Glomerular visceral epithelial cell (primary cell): ENCODE data around the gene NFIB.

Experiments
- DNase-seq: peaks from one replicate; pipeline ENCODE4 v3.0.0-alpha.2; 2016; ENCODE audit errors: extremely low spot score

The NFIB gene

DNA sequence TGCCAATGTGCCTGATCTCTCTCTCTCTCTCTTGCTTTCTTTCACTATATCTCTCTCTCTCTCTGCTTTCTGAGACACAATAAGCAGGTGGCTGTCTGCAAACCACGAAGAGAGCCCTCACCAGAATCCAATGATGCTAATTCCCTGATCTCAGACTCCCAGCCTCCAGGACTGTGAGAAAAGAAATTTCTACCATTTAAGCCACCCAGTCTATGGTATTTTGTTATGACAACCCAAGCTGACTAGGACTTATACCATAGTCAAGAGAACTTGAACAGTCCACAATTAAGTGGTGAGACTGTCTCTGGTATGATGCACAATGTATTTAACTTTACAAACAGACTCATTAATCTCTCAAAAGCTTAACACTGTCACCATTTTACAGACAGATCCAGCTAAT lies 67.0 kb downstream of the NFIB start:
- peak; percentile 29 for DNase-seq

DNA sequence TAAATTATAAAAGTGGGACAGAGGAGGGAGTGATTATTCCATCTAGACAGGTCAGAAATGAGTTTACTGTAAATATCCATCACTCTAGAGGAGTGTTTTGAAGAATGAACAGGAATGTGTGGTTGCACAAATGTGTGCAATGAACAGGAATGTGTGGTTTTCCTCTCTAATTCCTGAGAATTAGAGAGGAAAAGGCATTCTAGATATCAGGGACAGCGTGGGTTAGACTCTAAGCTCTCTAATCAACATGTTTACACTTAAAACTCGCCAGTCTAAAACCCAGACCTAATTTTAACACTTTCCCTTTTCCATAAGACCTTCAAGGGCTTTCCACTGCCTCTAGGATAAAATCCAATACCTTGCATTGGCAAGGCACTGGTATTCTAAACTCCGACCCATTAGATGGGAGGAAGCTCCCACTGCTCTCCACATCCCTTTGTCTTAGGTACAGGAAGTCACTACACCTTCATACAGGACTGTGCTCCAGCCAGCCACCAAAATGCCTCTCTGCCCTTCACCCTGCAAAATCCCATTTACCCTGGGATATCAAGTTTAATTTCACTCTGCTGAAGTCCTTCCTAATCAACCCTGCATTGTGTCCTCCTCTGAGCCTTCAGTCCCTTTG lies 67.9 kb downstream of the NFIB start:
- DNase-seq = peak; percentile 60

DNA sequence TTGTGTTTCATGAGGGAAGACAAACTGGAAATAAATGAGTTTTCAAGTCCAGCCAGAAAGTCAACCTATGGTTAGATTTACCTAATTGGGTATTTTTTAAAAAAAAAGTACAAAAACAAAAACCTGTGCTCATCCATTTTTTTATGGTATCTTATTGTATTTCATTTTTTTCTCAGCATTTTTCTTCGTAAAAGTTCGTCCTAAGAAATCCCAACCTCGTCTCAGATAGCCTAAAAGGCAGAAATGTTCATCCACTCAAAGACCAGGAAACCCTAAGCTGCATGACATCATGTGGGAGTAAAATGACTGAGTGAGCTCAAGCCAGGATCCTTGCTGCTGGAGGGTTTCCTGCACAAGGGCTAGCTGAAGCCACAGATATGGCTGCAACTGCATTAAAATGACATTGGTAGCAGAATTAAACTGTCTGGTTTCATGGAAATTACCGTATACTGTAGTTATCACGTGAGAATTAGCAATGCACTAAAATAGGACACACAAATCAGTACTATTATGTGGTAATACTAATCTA lies 70.4 kb downstream of the NFIB start:
- DNase-seq = no peak

DNA sequence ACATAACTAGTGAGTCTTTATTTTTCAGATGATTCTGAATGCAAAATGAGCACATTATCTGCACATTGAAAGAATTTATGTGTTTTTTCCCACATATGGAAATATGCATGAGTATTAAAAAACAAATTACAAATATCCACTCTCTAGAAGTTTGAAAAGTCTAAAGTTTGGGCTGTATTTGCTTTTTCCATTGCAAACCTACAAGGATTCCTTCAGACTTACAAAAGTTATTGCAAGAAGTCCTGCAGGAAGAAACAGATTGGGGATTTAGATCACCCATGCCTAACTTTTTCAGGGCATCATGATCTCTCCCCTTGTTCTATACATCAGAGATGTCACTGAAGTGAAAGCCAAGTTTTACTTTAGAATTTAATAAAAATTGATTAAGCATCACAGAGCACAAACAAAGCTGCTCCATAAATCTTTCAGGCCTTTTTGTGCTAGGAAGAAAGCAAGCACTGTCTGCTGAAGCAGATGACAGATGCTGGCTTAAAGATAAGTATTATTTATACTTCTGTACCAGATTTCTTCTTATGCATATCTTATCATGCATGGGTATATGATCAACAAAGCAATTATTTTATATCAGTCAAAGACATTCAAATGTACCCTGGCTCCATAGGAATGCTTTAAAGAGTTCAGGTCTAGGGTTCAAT lies 71.7 kb downstream of the NFIB start:
- no peak for DNase-seq

DNA sequence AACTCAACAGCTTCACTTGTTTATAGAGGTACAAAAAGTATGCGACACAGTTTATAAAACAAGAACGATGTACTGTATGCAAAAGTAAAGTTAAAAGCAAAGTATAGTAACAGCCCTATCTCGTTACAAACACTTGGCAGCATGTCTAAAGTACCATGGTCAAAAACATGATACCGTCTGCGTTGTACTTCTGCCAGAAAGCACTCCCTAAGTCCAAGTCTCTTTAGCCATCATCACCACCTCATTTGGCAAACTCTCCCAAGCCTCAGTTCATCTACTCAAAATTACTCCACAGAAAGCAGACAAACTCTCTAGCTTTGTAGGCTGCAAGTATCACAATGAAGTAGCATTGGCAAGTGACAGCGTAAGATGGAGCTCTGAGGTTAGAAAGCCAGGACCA lies 73.4 kb downstream of the NFIB start:
- DNase-seq = no peak

DNA sequence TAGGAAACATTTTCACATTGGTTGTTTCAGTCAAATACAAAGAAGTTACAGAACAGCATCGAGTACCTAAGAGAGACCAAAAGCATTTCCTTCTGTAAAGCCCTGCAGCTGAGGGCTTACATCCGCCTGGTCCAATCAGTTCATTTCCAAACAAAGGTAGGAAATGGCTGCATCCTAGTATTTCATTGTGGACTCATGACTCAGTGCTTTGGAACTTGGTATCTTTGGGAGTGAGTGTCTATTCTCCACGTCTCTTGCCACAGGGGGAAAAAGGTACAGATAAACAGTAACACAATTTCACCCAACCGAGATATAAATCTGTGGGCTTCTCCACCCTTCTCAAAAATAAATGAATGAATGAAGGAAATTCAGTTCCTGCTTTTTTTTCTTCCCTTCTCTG lies 75.4 kb downstream of the NFIB start:
- DNase-seq = peak; percentile 72

DNA sequence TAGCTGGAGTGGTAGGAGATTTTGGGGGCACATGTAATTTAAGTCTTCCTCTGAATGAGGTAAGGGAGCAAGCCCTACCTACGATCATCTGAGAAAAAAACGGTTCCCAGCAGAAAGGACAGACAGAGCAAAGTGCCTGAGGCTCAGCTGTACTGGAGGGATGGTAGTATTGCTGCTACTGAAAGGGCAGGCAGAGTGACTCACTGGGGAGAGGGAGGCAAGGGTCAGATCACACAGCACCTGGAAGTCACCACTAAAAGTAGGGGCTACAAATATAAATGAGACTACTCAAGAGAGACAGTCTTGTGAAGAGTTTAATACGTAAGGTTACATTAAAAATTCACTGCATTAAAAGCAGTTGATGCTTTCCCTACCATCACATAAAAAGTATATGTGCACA lies 75.9 kb downstream of the NFIB start:
- DNase-seq = peak; percentile 55

DNA sequence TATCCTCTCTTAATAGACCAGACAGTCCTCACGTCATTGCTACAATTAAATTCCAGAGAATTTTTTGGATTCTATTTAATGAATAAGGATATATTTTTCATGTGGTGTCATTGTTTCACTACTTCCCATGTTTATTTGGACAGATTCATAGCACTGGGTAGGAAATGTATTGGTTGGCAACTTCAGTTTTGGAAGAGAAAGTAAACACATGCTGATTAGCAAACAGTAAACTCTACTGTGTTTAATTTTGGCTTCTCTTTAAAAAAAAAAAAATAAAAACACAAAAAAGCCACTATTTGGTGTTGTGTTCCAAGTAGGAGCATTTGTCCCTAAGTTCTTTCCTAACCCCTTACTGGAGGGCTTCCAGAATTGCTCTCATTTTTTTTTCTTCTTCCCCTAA lies 77.3 kb downstream of the NFIB start:
- no peak for DNase-seq

DNA sequence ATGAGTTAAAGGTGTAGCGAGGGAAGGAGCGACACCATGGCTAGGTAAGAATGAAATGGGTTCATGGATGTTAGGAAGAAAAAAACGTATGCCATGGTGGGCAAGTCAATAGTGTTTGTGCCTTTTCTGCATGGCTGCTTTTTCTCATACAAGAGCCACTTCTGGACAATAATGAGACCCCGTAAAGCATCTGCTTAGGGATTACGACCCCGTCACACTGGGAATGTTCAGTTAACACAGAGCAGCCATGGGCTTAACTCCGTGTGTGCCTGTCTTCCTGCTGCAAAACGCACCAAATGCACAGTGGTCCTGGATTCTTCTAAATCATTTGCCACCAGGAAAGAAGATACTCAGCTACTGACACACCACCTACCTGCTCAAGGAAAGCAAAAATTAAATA lies 81.8 kb downstream of the NFIB start:
- no peak for DNase-seq

DNA sequence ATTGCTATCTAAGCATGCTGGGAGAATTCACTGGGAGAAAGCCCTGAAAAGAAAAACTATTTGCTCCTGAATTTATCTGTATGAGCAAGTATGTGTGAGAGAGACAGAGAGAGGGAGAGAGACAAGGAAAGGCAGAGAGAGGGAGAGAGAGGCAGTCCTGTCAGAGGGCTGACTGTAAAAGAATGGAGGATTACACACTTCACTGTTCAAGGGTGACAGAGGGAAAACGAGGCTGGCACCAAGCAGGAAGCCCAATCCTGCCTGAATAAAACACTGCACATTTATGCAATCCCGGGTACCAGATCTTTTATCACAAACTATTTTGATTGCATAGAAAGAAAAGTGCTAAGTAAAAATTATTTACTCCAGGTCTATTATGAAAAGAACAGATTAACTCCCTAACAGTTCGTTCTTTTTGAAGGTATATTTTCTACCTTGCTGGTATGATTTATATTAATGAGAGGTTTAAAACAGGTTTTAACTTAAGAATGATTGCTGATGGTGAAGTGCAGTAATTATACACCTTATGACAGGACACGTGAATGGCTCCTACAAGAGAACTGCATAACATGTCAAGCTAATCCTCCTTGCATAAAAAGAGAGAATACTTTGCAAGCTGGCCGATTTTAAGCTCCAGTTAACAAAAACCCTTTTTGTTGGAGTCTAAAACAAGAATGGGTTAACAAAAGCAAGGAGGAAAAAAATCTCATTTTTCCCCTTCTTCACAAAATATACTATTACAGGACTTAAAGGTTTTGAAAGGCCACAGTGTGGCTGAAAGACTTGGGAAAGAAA lies 82.5 kb downstream of the NFIB start:
- DNase-seq = no peak

DNA sequence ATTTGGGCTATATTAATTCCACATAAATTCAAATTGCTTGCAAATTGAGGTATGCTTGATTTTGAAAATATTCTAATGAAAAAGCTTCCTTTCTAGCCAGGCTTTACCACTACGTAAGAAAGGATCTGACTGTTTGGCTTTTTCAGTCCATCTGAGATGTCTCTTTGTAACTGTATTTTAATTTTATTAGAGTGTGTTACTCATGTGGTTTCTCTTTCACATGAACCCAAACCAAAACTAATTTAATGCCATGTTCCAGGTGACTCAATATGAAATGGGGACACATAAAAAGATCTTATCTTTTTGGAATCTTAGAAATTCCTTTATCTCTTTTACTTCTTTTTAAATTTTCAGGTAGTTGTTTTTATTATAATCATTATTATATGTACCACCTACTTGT lies 85.3 kb downstream of the NFIB start:
- no peak for DNase-seq

DNA sequence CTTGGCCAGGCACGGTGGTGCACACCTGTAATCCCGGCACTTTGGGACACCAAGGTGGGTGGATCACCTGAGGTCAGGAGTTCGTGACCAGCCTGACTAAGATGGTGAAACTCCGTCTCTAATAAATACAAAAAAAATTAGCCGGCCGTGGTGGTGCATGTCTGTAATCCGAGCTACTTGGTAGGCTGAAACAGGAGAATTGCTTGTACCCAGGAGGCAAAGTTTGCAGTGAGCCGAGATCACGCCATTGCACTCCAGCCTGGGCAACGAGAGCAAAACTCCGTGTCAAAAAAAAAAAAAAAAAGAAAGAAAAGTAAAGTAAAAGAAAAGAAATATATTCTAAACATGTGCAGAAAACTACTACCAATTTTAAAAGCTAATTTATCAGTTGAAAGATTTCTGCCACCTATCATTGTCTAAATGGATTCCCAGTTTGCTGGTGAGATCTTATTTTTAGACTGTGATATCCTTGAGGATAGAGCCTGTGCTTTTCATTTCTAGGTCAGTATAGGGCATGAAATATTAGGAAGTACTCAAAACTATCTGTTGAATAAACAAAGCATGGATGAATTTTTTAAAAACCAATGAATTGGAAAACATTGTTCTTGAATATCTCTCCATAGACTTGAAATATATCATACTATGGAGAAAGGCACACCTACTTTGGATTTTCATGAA lies 86.9 kb downstream of the NFIB start:
- no peak for DNase-seq

DNA sequence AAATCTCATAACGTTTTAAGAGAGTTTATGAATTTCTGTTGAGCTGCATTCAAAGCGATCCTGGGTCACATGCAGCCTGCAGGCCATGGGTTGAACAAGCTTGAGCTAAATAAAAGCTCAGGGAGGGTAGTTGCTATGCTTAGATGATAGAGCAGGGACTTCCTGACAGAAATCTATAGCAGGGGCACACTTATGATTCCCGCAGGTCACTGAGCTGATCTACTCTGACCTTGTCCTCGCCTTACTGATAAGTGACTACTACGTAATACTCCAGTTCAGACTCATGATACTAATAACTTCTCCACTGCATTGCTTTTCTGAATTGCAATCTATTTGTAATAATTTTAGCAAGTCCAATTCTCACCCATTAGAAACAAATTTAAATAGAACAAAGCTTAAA lies 90.9 kb downstream of the NFIB start:
- no peak for DNase-seq

DNA sequence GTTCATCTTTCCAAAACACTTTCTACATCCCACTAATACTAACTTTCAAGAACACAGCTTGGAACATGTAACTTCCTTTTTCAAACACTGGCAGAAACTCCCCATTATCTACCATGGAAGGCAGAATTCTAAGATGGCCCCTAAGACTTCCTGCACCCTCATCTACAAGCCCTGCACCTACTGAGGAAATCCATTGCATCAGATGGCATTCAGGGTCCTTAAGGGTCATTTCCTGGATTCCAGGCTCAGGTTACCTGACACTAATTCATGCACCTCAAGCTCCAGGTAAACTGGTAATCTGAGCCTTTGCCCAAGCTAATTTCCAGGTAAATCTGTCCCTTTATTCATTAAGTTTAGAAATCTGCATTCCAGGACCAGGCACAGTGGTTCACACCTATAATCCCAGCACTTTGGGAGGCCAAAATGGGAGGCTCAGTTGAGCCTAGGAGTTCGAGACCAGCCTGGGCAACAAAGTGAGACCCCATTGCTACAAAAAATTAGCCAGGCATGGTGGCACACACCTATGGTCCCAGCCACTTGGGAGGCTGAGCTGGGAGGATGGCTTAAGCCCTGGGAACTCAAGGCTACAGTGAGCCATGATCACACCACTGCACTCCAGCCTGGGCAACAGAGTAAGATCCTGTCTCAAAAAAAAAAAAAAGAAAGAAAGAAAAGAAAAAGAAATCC lies 91.6 kb downstream of the NFIB start:
- no peak for DNase-seq

DNA sequence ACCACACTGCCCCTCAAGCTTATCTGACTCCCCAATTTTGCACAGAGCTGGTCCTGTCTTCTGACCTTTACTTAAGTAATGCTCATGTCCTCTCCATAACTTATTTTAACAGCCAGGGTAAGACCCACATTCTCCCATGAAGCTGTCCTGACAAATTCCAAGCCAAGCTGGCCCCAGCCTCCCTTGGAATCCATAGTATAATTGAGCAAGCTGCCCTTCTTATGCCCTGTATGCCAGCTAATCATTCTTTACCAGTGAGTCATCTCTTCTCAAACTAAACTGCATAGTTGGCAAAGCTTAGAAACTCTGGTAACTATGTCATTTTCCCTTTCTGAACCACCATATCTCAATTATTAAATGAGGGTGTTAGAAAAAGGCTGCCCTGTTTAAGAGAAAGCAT lies 92.4 kb downstream of the NFIB start:
- peak; percentile 92 for DNase-seq

DNA sequence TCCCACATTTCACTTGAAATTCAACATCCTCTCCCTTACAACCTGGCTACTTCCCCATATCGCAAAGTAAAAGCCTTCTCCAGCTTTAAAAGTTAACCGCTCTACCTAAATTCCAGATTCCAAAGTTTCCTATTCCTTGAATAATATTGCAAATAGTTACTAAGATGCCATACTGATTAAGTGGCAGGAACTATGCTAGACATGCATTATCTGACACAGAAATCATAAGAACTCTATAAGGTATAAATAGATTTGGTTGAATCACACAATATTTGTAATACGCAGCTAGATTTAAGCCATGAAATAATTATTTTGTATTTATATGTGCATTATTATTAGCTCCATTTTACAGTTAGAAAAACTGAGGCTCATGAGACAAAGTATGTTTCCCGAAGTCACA lies 92.8 kb downstream of the NFIB start:
- no peak for DNase-seq

DNA sequence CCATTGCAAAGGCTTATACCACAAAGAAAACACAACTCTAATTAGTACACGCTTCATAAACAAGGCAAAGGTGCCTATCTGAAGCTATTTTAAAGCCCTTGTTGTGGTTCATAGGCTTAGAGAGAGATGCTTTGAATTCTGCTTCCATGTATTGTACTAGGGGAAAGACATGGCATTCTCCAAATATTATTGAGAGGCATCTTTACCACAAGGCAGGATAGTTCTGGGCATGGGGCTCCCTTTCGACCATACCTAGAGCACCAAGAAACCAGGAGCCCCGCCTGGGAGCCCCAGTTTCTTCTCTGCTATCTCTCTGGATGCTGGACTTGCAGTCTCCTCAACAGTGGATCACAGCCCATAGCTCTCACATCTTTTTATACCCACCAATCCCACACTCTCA lies 93.7 kb downstream of the NFIB start:
- DNase-seq = no peak

DNA sequence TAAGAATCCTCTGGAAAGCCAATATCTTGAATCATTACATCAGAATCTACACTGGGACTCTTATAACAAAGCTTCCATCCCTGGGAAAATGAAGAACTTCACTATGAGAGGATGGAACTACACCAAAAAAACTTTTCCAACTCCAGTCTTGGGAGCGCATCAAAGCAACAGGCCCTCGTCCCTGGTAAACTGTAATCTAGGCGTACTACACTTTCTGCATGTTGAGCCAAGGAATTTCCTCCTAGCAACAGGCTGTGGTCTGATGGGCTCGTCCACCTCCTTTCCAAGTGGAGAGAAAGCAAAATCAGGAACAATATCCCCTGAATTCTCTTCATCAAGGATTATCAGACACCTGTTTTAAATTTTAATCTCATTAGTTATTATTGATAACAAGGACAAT lies 94.1 kb downstream of the NFIB start:
- peak; percentile 17 for DNase-seq

DNA sequence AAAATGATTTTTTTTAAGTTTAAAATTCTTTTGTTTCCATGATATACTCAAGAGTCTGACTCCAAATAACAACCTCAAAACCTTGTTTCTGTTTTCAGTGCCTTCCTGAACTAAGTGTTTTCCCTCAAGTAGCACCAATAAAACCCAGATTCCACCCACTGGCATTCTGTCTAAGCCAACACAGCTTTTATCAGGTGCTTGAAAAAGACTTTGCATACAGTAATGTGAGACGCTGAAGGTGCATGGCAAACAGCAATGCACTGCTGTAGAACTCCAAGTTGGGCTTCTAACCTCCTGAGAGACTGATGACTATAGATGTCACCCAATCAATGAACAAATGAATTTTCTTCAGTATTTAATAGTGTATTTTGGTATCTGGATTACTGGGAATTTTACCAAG lies 95.7 kb downstream of the NFIB start:
- DNase-seq = no peak

DNA sequence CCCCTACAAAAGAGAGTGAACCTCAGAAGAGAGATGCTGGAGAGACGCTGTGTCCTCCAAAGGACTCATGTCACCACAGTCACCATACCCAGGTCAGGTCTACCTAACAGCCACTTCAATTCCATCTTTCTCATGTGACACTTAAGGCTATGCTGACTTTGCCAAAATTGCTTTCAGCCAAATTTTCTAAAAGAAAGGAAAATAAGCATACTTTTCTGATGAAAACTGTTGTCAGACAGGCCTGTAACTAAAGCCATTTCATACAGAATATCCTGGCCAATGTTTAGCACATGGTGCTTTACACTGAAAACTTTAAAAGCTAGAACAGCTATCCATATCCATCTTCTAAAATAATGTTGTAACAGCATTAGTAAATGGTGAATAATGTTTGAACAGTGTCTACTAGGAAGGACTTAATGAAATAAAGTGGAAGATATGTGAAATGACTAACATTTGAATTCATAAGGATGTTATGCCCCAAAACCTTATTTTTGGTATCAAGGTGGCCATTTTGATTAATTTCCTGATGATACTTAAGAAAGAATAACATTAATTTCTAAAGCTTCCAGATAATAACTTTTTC lies 97.2 kb downstream of the NFIB start:
- DNase-seq = no peak

DNA sequence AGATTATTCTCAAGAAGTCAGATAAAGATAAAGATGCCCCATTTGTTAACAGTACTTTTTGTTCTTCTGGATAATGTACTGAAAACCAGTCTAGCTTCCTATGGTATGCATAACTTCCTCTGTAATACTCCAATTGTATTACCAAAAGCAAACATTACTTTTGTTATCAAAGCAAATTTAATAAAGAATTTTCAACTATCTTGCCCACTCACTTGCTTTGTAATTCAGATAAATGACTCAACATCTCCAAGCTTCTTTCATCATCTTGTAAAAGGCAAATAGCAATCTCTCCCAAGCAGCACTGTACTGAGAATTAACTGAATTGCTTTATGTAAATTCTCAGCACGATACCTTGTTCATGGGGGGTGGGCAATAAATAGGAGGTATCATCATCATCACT lies 98.3 kb downstream of the NFIB start:
- no peak for DNase-seq
